GM21528 (cell line): Measurements from ENCODE around the gene TBX2.

Source experiments
- ATAC-seq: cut with Tn5 transposase; IDR thresholded peaks from one replicate; pipeline ENCODE4 v1.9.1; 2021; ENCODE audit warnings: mild to moderate bottlenecking, moderate library complexity; ENCODE audit not compliant: unreplicated experiment, low FRiP score

The TBX2 gene

GRCh38 chr17:61385577-61386236, 13.9 kb upstream of the TBX2 start:
- ATAC-seq: no peak

- ATAC-seq: no peak
These were observed 13.4 kb upstream of the TBX2 start for GRCh38 chr17:61386251-61386650.

GRCh38 chr17:61387011-61387410, 12.6 kb upstream of the TBX2 start:
- ATAC-seq: no peak

GRCh38 chr17:61387511-61388305, 11.9 kb upstream of the TBX2 start:
- ATAC-seq: no peak

- ATAC-seq: no peak
These were observed 10.9 kb upstream of the TBX2 start for GRCh38 chr17:61388561-61389356.

GRCh38 chr17:61389670-61390478, 9.8 kb upstream of the TBX2 start:
- no peak for ATAC-seq

- ATAC-seq: no peak
These were observed 9.2 kb upstream of the TBX2 start for GRCh38 chr17:61390479-61390791.

- no peak for ATAC-seq
These were observed 7.9 kb upstream of the TBX2 start for GRCh38 chr17:61391595-61392291.

- ATAC-seq: no peak
These were observed 7.0 kb upstream of the TBX2 start for GRCh38 chr17:61392679-61393078.

- ATAC-seq: no peak
These were observed 6.1 kb upstream of the TBX2 start for GRCh38 chr17:61393550-61393903.

GRCh38 chr17:61393904-61394629, 5.6 kb upstream of the TBX2 start:
- ATAC-seq: no peak

- no peak for ATAC-seq
These were observed 4.8 kb upstream of the TBX2 start for GRCh38 chr17:61394630-61395408.

GRCh38 chr17:61395409-61395982, 4.1 kb upstream of the TBX2 start:
- ATAC-seq: no peak

GRCh38 chr17:61395983-61396585, 3.6 kb upstream of the TBX2 start:
- no peak for ATAC-seq

GRCh38 chr17:61396586-61397085, 3.0 kb upstream of the TBX2 start:
- ATAC-seq: no peak

GRCh38 chr17:61397086-61397842, 2.4 kb upstream of the TBX2 start:
- ATAC-seq: no peak

GRCh38 chr17:61398721-61399130, 917 bp upstream of the TBX2 start:
- ATAC-seq: no peak
